GM12892 (cell line): ENCODE data around the gene GPC5.
"Not testable (repeated sequence)": the region's sequence is repeated elsewhere in the genome, so short reads cannot be mapped to it uniquely, and the experiment has no call there.

Experiments used
- POLR2A ChIP-seq: IDR thresholded peaks from 2 replicates; pipeline ENCODE4 v1.6.1; 2011; ENCODE audit warnings: low read depth, low read length, control low read depth
- POLR2AphosphoS5 ChIP-seq: IDR thresholded peaks from 2 replicates; pipeline ENCODE4 v1.6.1; 2011; ENCODE audit warnings: low read depth, low read length, control low read depth
- TAF1 ChIP-seq: IDR thresholded peaks from 2 replicates; pipeline ENCODE4 v1.6.1; 2011; ENCODE audit warnings: low read depth, mild to moderate bottlenecking, control low read depth, low read length, borderline replicate concordance

- TF ChIP-seq POLR2AphosphoS5, POLR2A, TAF1: not testable (repeated sequence)
Observed at GRCh38 chr13:91674347-91674746, 275.9 kb downstream of the GPC5 start.
